GM12875 (cell line): ENCODE data around the gene RAB9A.

Source experiments
- H3K4me3 ChIP-seq: one replicate; pipeline ENCODE4 v1.5.1; 2011; ENCODE audit warnings: low read depth, low read length, control low read depth
- TF ChIP-seq, protein P1 (sequence below): IDR thresholded peaks from 2 replicates; pipeline ENCODE4 v1.5.1; 2011; ENCODE audit warnings: low read depth, mild to moderate bottlenecking, control low read depth, inconsistent platforms, low read length, moderate library complexity, borderline replicate concordance; ENCODE audit not compliant: insufficient read depth

Gene RAB9A

DNA sequence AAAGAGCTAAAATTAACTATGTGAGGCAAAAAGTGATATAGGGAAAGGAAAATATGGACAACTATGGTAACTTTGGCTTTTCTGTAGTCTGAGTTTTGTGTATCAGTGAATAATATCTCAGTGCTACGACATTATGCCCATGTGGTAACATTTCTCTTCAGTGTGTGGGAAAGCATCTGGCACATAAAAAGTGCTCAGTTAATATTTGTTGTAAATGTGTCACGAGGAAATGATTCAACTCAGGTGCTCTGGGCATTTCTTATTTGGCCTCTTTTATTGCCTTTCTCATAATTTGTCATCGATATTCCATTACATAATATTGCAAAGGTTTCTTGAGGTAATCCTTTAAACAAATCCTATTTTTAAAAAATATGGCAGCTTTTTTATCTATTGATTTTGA is 63.2 kb downstream of the RAB9A start:
- no peak overlapping the region for H3K4me3 ChIP-seq
- TF ChIP-seq, protein P1, sequence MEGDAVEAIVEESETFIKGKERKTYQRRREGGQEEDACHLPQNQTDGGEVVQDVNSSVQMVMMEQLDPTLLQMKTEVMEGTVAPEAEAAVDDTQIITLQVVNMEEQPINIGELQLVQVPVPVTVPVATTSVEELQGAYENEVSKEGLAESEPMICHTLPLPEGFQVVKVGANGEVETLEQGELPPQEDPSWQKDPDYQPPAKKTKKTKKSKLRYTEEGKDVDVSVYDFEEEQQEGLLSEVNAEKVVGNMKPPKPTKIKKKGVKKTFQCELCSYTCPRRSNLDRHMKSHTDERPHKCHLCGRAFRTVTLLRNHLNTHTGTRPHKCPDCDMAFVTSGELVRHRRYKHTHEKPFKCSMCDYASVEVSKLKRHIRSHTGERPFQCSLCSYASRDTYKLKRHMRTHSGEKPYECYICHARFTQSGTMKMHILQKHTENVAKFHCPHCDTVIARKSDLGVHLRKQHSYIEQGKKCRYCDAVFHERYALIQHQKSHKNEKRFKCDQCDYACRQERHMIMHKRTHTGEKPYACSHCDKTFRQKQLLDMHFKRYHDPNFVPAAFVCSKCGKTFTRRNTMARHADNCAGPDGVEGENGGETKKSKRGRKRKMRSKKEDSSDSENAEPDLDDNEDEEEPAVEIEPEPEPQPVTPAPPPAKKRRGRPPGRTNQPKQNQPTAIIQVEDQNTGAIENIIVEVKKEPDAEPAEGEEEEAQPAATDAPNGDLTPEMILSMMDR = no peak

DNA sequence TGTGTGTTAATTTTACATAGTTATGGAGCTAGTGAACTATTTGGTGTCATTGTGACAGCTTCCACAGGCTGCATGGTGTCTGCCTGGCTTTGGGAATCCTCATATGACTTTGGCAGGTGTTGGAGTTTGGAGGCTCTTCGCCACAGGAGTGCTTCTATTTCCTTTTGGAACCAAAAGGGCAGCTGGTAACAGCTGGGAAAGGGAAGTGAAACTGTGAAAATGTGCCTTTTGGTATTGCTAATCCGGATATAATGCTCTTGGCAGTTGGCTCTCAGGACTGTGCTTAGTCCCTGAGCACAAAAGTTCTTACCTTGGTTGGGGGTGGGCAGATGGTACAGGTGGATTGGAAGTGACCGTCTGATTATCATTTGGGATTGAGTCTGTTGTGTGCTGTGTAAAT is 63.7 kb downstream of the RAB9A start:
- no peak overlapping the region for H3K4me3 ChIP-seq

DNA sequence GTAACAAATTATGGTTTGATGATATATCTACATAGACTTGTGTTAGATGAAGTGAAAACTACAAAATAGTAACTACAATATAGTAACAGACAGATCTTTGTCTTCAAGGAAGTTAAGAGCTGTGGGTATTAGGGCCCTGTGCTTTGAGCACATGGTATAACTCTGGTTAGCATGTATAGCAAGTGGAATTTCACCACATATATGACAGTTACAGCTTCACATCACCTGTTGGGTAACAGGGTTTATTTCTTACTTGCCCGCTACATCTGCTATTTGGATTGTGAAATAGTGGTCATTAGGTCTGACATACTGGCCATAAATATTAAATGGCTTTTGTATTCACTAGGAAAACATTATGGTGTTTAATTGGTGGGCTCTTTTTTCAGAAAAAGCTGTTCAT is 65.8 kb downstream of the RAB9A start:
- H3K4me3 ChIP-seq = no peak overlapping the region
- TF ChIP-seq, protein P1 = no peak

More for the DNA sequence above, 63.7 kb downstream of the RAB9A start:
- TF ChIP-seq, protein P1 = no peak

DNA sequence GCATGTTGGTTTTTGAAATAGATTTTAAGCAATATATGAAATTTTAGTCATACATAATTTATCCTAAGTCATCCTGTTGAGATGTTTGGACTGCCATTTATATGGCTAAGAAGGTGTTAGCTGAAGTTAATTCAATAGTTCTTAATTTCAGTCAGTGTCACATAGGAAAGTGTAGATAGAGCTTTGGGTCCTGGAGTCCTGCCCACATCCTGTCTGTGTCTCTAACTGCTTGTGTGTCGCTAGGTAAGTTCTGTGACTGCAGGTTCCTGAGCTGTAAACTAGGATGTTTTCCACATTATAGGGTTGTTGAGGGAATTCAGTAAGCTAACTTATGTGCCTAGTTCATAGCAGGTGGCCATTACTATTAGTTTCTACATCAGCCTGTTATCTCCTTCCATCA is 66.3 kb downstream of the RAB9A start:
- TF ChIP-seq, protein P1 = no peak
- no peak overlapping the region for H3K4me3 ChIP-seq

DNA sequence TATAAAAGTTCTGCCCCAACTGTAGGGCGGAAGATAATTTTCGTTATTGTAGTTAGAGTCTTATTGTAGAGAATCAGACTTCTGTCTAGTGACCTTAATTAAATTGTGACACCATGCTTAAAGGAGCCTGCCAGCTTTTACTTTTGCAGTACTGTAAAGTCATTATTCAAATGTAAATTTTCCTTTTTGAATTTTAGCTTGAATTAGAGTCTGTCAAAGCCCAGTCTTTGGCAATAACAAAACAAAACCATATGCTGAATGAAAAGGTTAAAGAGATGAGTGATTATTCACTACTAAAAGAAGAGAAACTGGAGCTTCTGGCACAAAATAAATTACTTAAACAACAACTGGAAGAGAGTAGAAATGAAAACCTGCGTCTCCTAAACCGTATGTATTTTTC is 67.5 kb downstream of the RAB9A start:
- no peak overlapping the region for H3K4me3 ChIP-seq
- TF ChIP-seq, protein P1 = no peak

DNA sequence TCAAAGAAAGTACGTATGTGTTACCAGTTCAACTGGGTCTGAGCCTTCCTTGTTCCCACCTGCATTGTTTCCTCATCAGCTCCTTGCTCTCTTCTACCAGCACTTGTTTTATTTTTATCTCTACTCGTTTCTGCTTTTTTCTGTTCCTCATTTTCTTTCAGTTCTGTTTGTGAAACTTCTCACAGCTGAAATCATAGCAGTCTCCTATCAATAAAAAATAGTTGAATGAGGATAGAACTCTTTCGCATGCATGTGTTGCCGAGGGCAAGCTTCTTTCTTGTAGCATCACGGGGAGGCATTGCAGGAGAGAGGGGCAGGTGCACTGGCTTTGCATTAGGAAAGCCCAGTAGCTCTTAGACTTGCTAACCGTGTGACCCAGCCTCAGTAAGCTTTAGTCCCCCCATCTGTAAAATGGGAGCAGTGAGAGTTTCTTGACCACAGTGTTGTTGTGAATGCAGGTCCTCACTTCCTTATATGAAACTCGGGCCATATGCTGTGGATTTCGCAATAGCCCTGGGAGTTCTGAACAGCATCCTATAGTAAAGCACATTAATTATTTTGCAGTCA is 70.3 kb downstream of the RAB9A start:
- TF ChIP-seq, protein P1 = no peak
- H3K4me3 ChIP-seq = no peak overlapping the region
